GM18867 (cell line): ENCODE results near the gene RABGAP1.

Source experiments
- ATAC-seq: cut with Tn5 transposase; IDR thresholded peaks from one replicate; pipeline ENCODE4 v1.9.1; 2021; ENCODE audit warnings: mild to moderate bottlenecking, moderate library complexity; ENCODE audit not compliant: unreplicated experiment

RABGAP1 gene

DNA sequence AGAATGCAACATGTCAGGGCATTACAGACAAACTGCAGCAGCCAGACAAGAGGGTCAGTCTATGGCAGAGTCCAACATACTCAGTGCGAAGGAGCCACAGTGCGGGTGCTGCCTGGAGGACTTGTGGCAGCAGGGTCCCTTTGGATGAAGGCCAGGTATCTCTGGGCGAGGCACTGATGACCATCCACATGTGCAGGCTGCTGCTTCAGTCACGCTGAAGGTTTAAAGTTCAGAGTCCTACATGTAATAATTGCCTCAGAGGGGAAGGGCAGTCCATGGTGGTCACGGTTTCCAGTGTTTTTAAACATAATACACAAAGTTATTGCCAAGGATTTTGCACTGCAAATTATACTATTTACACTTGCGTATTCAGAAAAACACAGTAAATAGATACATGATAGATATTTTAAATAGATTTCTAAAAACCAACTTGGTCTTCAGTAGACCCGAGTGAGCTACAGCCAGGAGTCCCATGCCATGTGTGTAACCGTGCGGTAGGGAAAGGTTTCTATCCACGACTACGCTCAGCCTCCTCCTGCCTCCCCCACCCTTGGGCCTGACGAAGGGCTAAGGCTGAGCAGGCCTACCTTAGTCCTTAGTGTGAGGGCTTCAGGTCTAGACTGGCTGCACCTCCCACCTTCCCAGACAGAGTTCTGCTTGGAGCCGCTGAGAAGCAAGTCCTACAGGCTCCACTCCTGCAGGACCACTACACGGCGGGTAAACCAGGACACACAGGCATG is 168.9 kb downstream of the RABGAP1 start:
- ATAC-seq = no peak

- ATAC-seq = no peak
These were observed 170.7 kb downstream of the RABGAP1 start for GRCh38 chr9:123111427-123112014.

- ATAC-seq = no peak
These were observed 171.5 kb downstream of the RABGAP1 start for GRCh38 chr9:123112015-123112975.

DNA sequence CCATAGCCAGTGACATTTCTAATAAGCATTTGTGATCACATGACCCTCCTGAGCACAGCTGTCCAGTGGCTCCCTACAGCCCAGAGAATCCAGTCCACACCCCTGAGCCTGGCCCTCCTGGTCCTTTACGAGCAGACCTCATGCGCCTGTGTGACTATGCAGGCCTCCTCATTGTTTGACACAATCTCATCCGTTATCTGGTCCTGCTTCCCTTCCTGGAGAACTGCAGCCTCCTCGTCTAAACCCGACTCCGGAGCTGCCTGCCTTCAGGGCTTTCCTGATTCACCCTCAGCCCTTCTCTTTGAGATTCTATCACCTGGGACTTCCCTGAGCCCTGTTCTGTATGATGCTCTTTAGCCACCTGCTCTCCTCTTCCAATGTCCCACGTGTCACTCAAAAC is 172.4 kb downstream of the RABGAP1 start:
- no peak for ATAC-seq

GRCh38 chr9:123115146-123115913 is 174.5 kb downstream of the RABGAP1 start:
- ATAC-seq = no peak

DNA sequence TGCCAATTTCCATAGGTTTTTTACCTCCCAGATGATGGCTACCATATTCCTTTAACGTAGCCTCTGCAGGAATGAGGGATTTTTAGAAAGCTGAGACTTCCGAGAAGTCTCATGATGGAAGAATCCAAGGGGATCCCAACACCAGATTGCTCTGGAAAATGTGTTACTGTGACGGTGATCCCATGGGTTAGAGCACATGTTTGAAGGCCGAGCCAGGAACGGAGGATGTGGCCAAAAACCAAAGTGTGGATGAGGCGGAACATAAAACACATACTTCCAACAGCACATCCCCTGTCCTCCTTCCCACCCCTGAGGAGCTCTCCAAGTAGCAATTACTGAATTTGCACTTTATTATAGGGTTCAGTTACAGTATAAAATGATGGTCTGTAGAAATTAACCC is 175.2 kb downstream of the RABGAP1 start:
- ATAC-seq = no peak

DNA sequence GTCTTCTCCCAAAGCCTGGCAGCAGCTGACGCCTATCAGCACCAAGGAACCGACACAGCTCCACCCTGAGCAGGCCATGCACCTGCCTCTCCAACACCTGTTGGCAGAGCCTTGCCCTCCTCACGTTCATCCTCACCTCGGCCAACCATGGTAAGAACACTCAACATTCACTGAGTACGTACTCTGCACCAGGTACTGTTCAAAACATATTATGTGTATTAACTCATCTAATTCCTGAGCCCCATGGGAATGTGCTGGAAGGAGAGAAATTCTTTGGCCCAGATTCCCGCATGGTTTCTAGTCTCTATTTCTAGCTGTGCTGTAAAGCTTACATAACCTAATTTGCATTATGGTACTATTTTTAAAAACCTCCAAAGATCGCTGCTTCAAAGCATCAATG is 178.7 kb downstream of the RABGAP1 start:
- ATAC-seq = no peak

DNA sequence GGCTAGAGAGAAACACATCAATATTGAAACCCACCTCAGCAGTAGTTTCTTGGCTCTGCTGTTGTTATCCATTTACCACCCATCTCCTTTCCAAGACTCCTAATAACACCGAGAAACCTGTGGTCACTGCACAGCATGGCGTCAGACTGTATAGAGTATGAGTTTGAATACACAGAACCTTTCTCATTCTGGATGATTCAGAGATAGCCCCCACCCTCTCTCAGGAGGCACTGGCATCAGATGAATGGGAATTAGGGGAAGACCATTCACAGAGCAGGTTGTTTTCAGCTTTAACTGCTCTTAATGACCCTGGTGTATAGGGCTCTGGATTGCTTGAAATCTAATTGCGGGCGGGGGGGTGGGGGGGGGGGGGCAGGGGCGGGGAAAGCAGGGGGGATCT is 179.3 kb downstream of the RABGAP1 start:
- no peak for ATAC-seq

DNA sequence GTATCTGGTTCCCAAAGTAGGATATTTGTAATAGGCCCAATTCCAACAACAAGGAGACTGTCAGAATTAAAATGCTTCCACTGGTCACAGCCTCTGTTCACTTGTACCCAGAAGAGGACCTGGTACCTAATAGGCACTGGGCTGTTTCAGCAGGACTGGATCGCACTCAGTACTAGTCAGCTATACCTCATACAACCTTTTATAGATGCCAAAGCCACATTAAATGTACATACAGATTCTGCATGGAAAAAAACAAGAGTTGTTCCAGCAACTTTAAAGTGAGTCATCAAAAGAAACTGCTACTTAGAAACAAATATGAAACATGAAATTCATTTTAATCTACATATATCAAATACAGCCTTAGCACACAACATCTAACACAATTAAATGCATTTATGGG is 180.1 kb downstream of the RABGAP1 start:
- no peak for ATAC-seq

DNA sequence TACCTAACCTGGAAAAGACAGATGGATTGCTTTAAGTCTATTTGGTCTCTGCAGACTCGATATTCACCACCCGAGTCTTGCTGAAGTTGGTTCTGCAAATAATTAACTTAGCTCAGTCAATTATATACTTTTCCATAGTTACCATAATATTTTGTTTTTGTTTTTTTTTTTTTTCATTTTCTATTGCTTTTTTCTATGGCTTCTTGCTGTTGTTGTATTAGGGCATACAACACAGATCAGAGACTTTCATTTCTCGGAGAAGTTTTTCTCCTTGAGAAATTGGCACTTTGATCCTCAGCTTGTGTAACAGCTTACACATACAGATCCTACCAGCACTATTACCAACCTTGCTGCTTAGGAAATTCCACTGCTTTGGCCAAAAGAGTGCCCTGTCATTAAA is 180.6 kb downstream of the RABGAP1 start:
- ATAC-seq = no peak

GRCh38 chr9:123127512-123128075 is 186.8 kb downstream of the RABGAP1 start:
- no peak for ATAC-seq

GRCh38 chr9:123128591-123128990 is 187.8 kb downstream of the RABGAP1 start:
- ATAC-seq = no peak

DNA sequence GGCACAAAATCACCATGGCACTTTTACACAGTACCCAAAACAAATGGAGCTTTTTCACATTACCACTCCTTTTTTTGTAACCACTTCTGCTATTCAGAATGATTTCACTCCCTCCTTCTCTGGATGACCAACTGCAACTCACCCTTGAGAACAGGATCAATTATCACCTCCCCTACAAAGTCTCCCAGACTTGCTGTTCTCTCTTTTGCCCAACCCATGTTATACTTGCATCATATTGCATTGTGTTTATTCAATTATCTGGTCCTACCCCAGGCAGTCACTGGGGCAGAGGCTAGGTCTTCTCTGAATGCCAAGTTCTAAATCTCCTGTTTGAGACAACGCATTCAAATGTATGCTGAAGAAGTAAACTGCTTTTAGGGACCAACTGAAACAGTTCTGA is 188.6 kb downstream of the RABGAP1 start:
- no peak for ATAC-seq

- no peak for ATAC-seq
These were observed 190.4 kb downstream of the RABGAP1 start for GRCh38 chr9:123131258-123131657.

DNA sequence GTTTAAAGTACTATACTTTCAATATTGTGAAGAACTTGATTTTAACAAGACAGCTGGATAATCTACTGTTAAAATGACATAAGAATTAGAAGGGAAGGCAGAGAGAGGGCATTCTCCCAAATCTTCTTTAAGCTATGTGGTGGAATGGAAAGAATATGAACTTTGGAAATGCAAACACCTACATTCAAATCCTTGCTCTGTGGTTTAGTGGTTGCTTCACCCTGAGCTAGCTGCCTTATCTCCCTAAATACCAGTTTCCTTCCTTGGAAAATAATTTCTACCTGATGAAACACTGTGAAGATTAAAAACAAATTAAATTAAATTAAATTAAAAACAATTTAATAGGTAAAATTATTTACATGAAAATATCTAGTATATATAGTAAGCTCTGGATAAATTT is 191.2 kb downstream of the RABGAP1 start:
- ATAC-seq = no peak

DNA sequence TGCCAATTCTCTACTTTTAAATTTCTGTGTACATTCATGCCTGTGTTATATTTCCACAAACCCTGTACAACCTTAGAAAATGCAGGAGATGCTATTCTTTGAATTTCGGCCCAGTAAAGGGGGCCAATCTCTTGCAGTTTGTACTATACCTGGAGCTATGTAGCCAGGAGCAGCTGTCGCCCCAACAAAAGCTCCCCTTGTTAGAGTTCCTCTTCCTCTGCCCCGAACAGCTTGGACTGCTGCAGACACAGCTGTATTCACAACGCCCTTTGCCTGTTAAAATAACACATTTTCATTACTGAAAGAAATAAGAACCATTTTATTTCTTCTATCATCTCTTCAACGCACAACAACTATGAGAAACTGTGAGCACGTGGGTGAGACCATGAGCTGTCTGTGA is 191.9 kb downstream of the RABGAP1 start:
- no peak for ATAC-seq

DNA sequence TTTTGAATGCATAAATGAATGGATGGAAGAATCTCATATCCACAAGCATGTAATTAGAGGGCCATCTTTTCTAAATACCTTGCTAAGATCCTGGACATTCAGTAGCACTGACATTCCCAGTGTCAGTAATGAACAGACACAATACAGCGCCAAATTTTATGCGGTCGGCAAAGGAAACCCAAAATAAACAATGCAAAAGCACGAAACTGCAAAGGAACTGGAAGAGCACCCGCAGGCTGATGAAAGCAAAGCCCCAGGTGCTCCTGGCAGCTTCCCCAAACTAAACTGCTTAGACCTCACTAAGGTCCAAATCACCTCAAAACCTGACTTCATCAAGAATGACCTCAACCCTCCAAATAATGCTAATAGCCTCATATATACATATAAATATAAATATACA is 194.6 kb downstream of the RABGAP1 start:
- ATAC-seq = no peak

GRCh38 chr9:123138163-123138562 is 197.3 kb downstream of the RABGAP1 start:
- no peak for ATAC-seq

DNA sequence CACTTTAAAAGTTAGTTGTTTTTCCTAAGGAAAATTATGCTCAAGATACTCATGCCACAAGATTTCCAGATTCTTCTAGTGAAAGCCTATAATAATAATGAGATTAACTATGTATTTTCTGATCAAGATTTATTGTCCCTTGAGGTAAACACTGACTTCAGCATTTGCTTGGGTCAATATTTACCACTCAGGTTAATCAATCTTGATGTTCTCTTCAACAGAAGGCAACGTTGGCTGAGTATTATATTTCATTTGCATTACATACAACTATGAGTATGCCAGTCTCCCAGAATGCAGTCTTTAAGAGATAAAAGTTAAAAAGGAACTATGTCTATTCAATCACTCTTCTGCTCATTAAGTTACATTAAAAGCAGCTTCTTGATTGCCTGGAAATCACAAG is 208.2 kb downstream of the RABGAP1 start:
- ATAC-seq = no peak

DNA sequence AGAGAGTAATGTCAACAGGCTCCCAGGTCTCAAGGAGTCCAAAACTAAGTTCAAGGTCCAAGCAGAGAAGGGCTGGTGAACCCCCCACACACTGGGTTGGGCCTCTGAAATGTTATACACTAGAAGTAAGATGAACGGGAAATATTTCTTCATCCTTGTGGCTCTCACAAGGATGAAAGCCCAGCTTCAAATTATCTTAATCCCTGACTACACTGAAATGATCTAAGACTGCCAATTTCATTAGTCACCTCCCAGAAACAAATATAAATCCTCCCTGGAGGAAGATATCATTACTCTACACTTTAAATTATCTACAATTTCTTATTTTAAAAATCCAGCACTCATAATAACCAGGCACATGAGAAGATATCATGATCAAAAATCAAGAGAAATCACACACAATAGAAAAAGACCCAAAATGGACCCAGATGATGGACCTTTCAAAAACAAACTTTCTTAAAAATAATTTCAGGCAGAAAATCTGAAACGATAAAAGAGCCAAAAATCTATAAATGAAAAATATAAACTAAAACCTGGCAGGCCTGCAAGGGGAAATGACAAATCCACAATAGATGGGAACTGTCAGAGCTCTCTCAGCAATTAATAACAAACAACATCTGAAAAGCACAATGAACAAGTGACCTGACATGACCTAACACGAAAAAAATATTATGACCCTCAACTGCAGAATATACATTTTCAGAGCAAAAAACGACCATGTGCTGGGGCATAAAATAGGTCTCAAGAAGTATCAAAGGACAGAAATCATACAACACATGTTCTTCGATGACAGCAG is 210.1 kb downstream of the RABGAP1 start:
- ATAC-seq = no peak
